ENCODE data around the gene ANKS1B. TPM values are rescaled to one million over a fixed set of nuclear protein-coding genes. Genes with fewer than 3 reads are reported as not detected.

Gene ANKS1B
- total RNA-seq, 1 experiment from 2014 or later, result 5.8 TPM

GRCh38 chr12:99975321-99975720 is 9.4 kb downstream of the ANKS1B start (continued):
- TF ChIP-seq FOXJ3 (CRISPR knock-in tag; IDR thresholded peaks at IDR 0.05; ENCODE audit: borderline replicate concordance), result no peak
- TF ChIP-seq ZNF138 (CRISPR knock-in tag; conservative IDR thresholded peaks at IDR 0.05), result no peak
- TF ChIP-seq MAX (CRISPR knock-in tag; IDR thresholded peaks at IDR 0.05), result no peak

- DNase-seq (ENCODE audit: low spot score) (no peak), ATAC-seq (no peak)
- no peak for TF ChIP-seq NR1H2 (CRISPR knock-in tag; IDR thresholded peaks at IDR 0.05)
- no peak for TF ChIP-seq ZNF232 (CRISPR knock-in tag; IDR thresholded peaks at IDR 0.05)
- TF ChIP-seq GRHL2 (CRISPR knock-in tag; IDR thresholded peaks at IDR 0.05; ENCODE audit: insufficient replicate concordance, severe bottlenecking), result no peak
- no peak for TF ChIP-seq TCF7 (CRISPR knock-in tag; IDR thresholded peaks at IDR 0.05; ENCODE audit: low read depth)
- TF ChIP-seq ZNF219 (CRISPR knock-in tag; IDR thresholded peaks at IDR 0.05; ENCODE audit: borderline replicate concordance), result no peak
- TF ChIP-seq HMGA2 (CRISPR knock-in tag; IDR thresholded peaks at IDR 0.05), result no peak
- TF ChIP-seq ZNF671 (CRISPR knock-in tag; IDR thresholded peaks at IDR 0.05), result no peak
- TF ChIP-seq E2F5 (CRISPR knock-in tag; IDR thresholded peaks at IDR 0.05), result no peak
- no peak for TF ChIP-seq TP53 (CRISPR knock-in tag; IDR thresholded peaks at IDR 0.05)
- TF ChIP-seq ATF6 (CRISPR knock-in tag; IDR thresholded peaks at IDR 0.05), result no peak
- TF ChIP-seq ARID4B (CRISPR knock-in tag; IDR thresholded peaks at IDR 0.05; ENCODE audit: borderline replicate concordance), result no peak
- no peak for TF ChIP-seq ATF3 (CRISPR knock-in tag; conservative IDR thresholded peaks at IDR 0.05)
- TF ChIP-seq ZNF263 (CRISPR knock-in tag; IDR thresholded peaks at IDR 0.05; ENCODE audit: low read depth), result no peak
- Mint-ChIP-seq H3K36me3 (no peaks in the 10 kb centered on the region), H3K9me3 (peaks cover 4% of the 10 kb centered on the region; the same call in 1 of the 2 replicates), H3K27ac (no peak overlapping the region), H3K4me1 (peaks cover 8% of the 10 kb centered on the region), H3K27me3 (ENCODE audit: low read depth) (no peaks in the 10 kb centered on the region), H3K4me3 (no peak overlapping the region)
- CTCF ChIA-PET, result no interaction called here
- POLR2A ChIA-PET, result interaction anchor here (0.6 kb wide), 1 partner anchor 9 kb away, joined by 3 read pairs; no protein-coding TSS in a partner anchor
Measured at GRCh38 chr12:99974146-99974545, 10.6 kb downstream of the ANKS1B start.

GRCh38 chr12:99966429-99966828 is 18.3 kb downstream of the ANKS1B start:
- Mint-ChIP-seq H3K4me3 (no peak overlapping the region), H3K4me1 (no peaks in the 10 kb centered on the region), H3K36me3 (0 out of 2 replicates have a peak, but pooled peaks cover 3% of the 10 kb centered on the region), H3K27me3 (ENCODE audit: low read depth) (no peaks in the 10 kb centered on the region), H3K27ac (no peak overlapping the region), H3K9me3 (peaks cover 5% of the 10 kb centered on the region)
- CTCF ChIA-PET, result no interaction called here
- ATAC-seq, result no peak
- no peak for DNase-seq (ENCODE audit: low spot score)
- TF ChIP-seq CTCF (IDR thresholded peaks at IDR 0.05), result no peak
- TF ChIP-seq NR3C1 (CRISPR knock-in tag; conservative IDR thresholded peaks at IDR 0.05; ENCODE audit: low read depth), result no peak
- POLR2A ChIA-PET, result no interaction called here
